Measurements from ENCODE around the gene TMCC2.

The TMCC2 gene

DNA sequence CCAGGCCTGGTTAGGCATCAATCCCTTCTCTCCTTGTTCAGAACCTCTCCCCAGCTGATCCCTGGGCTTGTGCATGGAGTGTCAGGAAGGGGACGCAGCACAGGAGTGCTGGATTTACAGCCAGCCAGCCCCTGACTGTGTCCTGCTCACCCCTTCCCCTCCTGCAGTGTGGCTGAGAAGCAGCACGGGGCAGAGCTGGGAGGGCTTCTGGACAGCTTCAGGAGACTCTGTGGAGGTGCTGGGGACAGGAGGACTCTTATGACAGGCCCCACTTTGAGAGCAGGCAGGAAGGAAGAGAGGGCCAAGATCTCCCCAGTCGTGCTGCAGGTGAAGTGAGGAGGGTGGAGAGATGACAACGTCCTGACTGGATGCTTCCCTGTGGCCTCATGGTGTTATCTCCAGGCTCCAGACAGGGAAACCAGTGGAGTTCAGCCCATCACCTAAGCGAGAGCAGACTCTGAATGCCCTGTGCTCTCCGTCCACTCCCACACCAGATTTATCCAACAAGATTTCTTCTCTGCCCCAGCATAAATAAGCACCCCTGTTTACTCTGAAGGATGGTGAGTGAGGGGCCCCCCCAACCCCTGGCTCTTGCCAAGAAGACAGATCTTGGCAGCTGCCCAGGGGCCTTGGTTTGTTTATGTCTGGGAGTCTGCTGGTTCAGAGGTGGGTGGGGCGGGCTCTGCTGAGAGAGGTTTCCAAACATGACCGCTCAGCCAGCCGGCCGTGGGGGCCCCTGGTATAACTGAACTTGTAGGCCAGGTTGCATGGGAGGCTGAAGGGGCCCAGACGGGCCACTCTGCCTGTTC, 21.3 kb downstream of the TMCC2 start:
- Histone ChIP-seq H3K4me3 (ENCODE audit: low read length) (peak overlapping the region; percentile 5), H3K36me3 (ENCODE audit: control insufficient read depth, insufficient read depth, low read length) (no peaks in the 10 kb centered on the region), H3K27ac (ENCODE audit: low read depth, low read length) (peak overlapping the region; percentile 29), H3K4me1 (ENCODE audit: control insufficient read depth, insufficient read depth, low read length) (peaks cover 35% of the 10 kb centered on the region), H3K9ac (ENCODE audit: low read length) (no peak overlapping the region), H3K27me3 (ENCODE audit: control insufficient read depth, insufficient read depth, low read length) (no peaks in the 10 kb centered on the region)

DNA sequence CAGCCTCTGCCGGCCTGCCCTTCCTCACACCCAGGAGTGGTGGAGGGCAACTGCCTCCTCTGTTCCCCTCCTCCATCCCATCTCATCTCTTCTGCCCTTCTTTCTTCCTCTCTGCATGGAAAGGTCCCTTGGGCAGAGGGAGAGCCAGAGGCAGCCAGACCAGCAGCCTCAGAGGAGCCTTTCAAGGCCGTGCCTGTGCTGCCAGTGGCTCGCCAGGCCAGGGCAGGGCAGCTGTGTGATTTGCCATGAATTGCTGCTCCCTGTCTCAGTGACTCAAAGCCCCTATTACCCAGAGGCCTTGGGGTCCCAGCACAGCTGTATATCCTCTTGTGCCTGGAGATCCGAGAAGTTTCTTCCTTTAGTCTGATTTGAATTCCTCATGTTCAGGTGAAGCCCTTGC, 21.9 kb downstream of the TMCC2 start:
- no peak overlapping the region for H3K27ac ChIP-seq (ENCODE audit: low read depth, low read length)

DNA sequence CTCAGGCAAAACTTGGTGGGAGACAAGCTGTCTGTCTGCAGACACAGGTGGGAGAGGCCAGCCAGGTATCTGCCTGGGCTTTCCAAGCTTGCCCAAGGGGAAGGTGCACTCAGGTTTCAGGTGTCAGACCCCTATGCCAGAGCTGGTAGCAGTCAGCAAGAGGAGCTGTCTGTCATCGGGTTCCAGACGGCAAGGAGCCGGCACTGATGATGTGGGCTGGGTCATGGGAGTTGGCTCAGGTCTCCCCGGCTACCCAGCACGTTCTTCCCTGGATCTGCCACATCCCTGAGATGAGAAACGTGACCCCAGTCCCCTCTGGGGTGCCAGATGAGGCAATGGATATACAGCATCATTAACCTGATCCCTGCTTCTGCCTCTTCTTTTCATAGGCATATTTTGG, 23.0 kb downstream of the TMCC2 start:
- Histone ChIP-seq H3K9ac (ENCODE audit: low read length) (no peak overlapping the region), H3K4me3 (ENCODE audit: low read length) (no peak overlapping the region), H3K27me3 (ENCODE audit: control insufficient read depth, insufficient read depth, low read length) (no peaks in the 10 kb centered on the region), H3K27ac (ENCODE audit: low read depth, low read length) (no peak overlapping the region), H3K4me1 (ENCODE audit: control insufficient read depth, insufficient read depth, low read length) (peaks cover 35% of the 10 kb centered on the region), H3K36me3 (ENCODE audit: control insufficient read depth, insufficient read depth, low read length) (no peaks in the 10 kb centered on the region)

More for the DNA sequence above, 21.9 kb downstream of the TMCC2 start:
- Histone ChIP-seq H3K4me1 (ENCODE audit: control insufficient read depth, insufficient read depth, low read length) (peaks cover 35% of the 10 kb centered on the region), H3K27me3 (ENCODE audit: control insufficient read depth, insufficient read depth, low read length) (no peaks in the 10 kb centered on the region), H3K36me3 (ENCODE audit: control insufficient read depth, insufficient read depth, low read length) (no peaks in the 10 kb centered on the region), H3K4me3 (ENCODE audit: low read length) (peak overlapping the region; percentile 5), H3K9ac (ENCODE audit: low read length) (no peak overlapping the region)

DNA sequence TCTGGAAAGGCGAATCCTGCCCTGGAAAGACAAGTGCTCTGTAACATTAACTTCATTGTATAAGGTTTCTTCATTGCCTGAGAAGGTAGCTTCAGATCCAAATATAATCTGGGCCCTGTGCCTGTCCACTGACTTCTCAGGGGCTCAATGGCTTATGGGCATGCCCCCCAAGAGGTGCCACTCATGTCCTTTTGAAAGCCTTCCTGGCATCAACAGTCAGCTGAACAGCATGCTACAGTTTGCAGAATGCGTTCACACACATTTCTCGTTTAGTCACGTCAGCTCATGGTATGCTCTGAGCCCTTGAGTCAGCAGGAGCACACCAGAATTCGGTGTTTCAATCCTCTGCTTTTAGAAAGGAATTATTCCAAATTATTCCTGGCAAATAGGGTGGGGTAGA, 23.8 kb downstream of the TMCC2 start:
- peaks cover 38% of the 10 kb centered on the region for H3K4me1 ChIP-seq (ENCODE audit: control insufficient read depth, insufficient read depth, low read length)
- no peak overlapping the region for H3K9ac ChIP-seq (ENCODE audit: low read length)
- no peak overlapping the region for H3K4me3 ChIP-seq (ENCODE audit: low read length)
- H3K27me3 ChIP-seq (ENCODE audit: control insufficient read depth, insufficient read depth, low read length) = no peaks in the 10 kb centered on the region
- no peak overlapping the region for H3K27ac ChIP-seq (ENCODE audit: low read depth, low read length)
- H3K36me3 ChIP-seq (ENCODE audit: control insufficient read depth, insufficient read depth, low read length) = no peaks in the 10 kb centered on the region

DNA sequence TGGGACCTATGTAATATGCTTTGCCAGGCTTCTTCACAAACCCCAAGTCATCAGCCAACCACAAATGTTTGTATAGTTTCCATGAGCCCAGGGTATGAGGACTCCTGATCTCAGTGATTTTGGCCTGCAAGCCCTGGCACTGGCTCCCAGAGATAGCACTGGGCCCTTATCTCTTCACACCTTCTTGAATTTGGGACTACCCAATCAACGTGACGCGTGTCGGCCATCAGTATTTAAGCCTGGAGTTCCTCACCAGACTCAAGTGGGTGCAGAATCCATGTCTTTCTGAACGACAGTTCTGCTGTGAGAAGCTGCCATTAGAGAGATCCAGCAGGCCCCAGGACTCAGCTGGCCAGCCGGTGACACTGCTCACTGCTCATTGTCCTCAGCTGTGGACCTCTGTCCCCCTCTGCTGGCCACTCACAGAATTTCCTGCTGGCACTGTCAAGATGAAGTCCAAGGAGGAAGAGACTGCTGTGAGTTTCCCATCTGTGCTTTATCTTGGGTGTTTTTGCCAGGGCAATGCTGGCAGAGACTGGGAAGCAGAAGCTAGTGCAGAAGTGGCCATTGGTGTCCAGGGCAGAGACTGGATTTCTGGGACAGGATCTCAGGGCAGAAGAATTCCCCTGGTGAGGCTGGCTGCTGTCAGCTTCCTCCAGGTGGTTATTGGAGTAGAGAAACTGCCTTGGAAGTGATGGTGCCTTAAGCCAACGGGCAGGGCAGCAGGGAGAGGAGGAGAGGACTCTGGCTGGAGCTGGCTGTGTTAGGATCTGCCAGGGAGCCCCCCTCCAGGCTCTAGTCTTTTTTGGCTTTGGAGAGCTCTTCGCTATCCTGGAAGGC, 28.4 kb downstream of the TMCC2 start:
- Histone ChIP-seq H3K36me3 (ENCODE audit: control insufficient read depth, insufficient read depth, low read length) (no peaks in the 10 kb centered on the region), H3K4me3 (ENCODE audit: low read length) (no peak overlapping the region), H3K4me1 (ENCODE audit: control insufficient read depth, insufficient read depth, low read length) (peaks cover 7% of the 10 kb centered on the region), H3K27me3 (ENCODE audit: control insufficient read depth, insufficient read depth, low read length) (no peaks in the 10 kb centered on the region), H3K9ac (ENCODE audit: low read length) (no peak overlapping the region), H3K27ac (ENCODE audit: low read depth, low read length) (peak overlapping the region; percentile 1)

DNA sequence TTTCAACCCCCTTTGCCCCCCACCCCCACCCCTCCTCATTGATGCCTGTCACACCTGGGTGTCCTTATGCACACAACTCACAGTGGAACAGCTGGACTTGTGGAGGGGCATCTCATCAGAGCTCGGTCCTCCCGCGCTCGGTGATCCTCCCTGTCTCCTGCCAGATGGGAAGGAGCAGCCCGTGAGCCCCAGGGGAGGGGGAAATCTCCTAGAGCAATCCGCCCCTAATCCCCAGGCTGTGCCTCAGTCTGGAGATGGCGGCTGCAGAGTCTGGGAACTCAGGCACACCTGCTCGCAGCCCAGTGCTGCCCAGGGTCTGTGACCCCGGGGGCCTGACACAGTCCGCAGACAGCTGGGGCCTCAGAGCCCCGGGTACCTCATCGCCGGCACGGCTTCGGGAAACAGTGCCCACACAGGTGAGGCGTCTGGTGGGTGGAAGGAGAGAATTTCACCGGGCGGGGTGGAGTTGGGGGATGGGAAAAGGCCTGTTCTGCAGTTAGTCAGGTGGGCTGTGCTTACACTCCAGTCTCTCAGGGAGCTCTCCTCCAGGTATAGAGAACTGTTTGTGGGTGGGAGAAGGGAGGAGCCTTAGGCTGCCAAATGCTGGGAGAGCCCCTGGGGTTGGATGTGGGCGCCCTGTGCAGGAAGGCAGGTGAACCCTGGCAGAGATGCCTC, 29.3 kb downstream of the TMCC2 start:
- H3K9ac ChIP-seq (ENCODE audit: low read length) = no peak overlapping the region
- H3K36me3 ChIP-seq (ENCODE audit: control insufficient read depth, insufficient read depth, low read length) = no peaks in the 10 kb centered on the region
- no peak overlapping the region for H3K27ac ChIP-seq (ENCODE audit: low read depth, low read length)
- H3K27me3 ChIP-seq (ENCODE audit: control insufficient read depth, insufficient read depth, low read length) = no peaks in the 10 kb centered on the region
- H3K4me3 ChIP-seq (ENCODE audit: low read length) = no peak overlapping the region
- H3K4me1 ChIP-seq (ENCODE audit: control insufficient read depth, insufficient read depth, low read length) = peaks cover 8% of the 10 kb centered on the region

DNA sequence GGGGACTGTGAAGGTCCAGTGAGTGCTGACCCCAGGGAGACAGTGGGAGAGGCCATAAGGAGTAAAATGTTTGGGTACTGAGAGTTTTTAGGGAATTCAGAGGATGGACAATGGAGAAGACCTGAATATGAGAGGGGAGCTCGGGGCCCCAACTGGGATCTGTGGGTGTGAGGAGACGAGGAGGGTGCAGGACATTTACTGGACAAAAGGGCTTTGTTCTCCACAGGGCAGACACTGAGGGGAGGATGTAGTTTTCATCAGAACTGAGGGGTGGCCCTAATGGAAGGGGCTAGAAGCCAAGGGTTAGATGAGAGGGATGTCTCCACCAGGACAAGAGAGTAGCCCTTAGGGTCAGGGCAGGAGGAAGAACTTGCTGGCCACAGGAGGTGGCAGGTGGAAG, 30.0 kb downstream of the TMCC2 start:
- no peak overlapping the region for H3K27ac ChIP-seq (ENCODE audit: low read depth, low read length)
- H3K27me3 ChIP-seq (ENCODE audit: control insufficient read depth, insufficient read depth, low read length) = no peaks in the 10 kb centered on the region
- no peak overlapping the region for H3K9ac ChIP-seq (ENCODE audit: low read length)
- no peak overlapping the region for H3K4me3 ChIP-seq (ENCODE audit: low read length)
- H3K36me3 ChIP-seq (ENCODE audit: control insufficient read depth, insufficient read depth, low read length) = no peaks in the 10 kb centered on the region
- H3K4me1 ChIP-seq (ENCODE audit: control insufficient read depth, insufficient read depth, low read length) = peaks cover 8% of the 10 kb centered on the region

DNA sequence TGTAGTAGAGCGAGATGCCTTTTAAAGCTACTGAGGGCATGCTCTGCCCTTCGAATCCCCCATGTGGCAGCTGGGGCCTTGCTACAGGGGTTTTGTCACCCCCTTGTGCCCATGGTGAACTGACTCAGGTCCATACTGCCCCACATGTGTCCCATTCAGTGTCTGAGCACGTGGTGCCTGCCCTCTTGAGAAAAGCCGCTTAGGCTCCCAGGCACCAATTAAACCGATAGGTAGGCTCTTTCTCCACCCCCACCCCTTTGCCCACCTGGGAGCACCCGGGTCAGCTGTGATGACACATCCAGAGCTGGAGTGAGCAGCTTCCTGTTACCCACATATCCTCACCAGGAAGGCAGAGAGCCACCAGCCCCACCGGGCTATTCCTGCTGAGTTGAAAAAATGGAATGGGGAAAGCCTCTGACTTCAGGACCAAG, 30.5 kb downstream of the TMCC2 start:
- Histone ChIP-seq H3K27me3 (ENCODE audit: control insufficient read depth, insufficient read depth, low read length) (no peaks in the 10 kb centered on the region), H3K27ac (ENCODE audit: low read depth, low read length) (no peak overlapping the region), H3K4me3 (ENCODE audit: low read length) (no peak overlapping the region), H3K36me3 (ENCODE audit: control insufficient read depth, insufficient read depth, low read length) (no peaks in the 10 kb centered on the region), H3K4me1 (ENCODE audit: control insufficient read depth, insufficient read depth, low read length) (peaks cover 8% of the 10 kb centered on the region), H3K9ac (ENCODE audit: low read length) (no peak overlapping the region)

DNA sequence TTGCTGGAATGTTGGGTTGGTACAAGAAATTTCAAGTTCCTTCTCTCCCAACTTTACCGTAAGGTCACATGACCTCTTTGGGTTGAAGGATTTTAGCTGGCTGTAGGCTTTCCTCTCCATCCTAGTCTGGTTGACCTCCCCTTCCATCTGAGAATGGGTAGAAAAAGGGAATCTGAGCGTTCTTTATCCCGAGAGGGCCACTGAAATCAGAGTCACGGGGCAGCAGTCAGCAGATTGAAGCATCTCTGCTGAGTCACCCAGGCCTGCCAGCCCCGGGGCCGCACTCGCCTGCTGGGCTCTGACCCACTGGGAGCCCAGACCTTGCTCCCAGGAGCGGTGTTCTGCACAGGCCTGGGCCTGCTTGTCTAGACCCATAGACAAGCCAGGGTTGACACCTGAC, 31.0 kb downstream of the TMCC2 start:
- H3K4me1 ChIP-seq (ENCODE audit: control insufficient read depth, insufficient read depth, low read length) = peaks cover 8% of the 10 kb centered on the region
- no peak overlapping the region for H3K4me3 ChIP-seq (ENCODE audit: low read length)
- H3K27me3 ChIP-seq (ENCODE audit: control insufficient read depth, insufficient read depth, low read length) = no peaks in the 10 kb centered on the region
- H3K27ac ChIP-seq (ENCODE audit: low read depth, low read length) = no peak overlapping the region
- H3K36me3 ChIP-seq (ENCODE audit: control insufficient read depth, insufficient read depth, low read length) = no peaks in the 10 kb centered on the region
- no peak overlapping the region for H3K9ac ChIP-seq (ENCODE audit: low read length)

DNA sequence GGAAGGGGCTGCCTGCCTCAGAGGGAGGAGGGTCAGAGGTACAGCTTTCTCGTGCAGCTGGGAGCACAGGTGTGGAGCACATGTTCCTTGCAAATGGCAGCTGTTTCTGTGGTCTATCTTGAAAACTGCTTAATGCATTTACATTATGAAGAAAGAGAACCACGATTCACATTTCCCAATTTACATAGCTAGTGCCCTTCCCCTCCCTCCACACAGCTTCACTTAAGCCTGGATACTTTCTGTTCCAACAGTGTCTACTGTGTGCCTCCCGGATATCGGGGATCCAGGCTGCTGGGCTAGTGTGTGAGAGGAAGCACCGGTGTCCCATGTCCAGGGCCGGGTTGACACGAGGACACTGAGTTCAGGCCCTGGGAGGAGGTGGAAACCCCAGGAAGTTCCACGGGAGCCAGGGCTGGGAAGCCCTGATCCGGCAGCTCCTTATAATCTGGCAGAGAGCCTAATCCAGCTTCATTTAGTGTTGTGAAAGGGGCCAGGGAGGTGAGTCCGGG, 31.6 kb downstream of the TMCC2 start:
- no peak overlapping the region for H3K4me3 ChIP-seq (ENCODE audit: low read length)
- peaks cover 8% of the 10 kb centered on the region for H3K4me1 ChIP-seq (ENCODE audit: control insufficient read depth, insufficient read depth, low read length)
- H3K27me3 ChIP-seq (ENCODE audit: control insufficient read depth, insufficient read depth, low read length) = no peaks in the 10 kb centered on the region
- no peak overlapping the region for H3K9ac ChIP-seq (ENCODE audit: low read length)
- H3K36me3 ChIP-seq (ENCODE audit: control insufficient read depth, insufficient read depth, low read length) = no peaks in the 10 kb centered on the region
- no peak overlapping the region for H3K27ac ChIP-seq (ENCODE audit: low read depth, low read length)

DNA sequence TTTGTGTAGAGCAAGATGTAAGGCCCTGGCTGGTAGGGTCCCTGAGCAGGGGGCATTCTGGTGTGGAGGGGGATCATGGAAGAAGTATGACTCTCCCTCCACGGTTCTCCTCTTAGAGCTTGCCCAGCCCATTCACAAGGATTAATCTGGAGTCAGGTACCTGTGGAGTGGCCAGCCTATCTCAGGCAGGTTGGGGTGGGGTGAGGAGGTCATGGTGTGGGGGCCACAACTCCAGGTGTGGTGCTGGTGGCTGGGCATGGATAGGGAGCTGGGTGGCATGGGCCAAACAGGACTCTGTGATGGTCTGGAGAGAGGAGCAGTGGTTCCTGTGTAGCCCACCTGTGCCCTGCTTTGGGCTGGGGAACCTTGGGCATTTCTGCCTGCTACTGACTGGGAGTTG, 32.3 kb downstream of the TMCC2 start:
- H3K36me3 ChIP-seq (ENCODE audit: control insufficient read depth, insufficient read depth, low read length) = no peaks in the 10 kb centered on the region
- no peak overlapping the region for H3K9ac ChIP-seq (ENCODE audit: low read length)
- H3K4me1 ChIP-seq (ENCODE audit: control insufficient read depth, insufficient read depth, low read length) = peaks cover 8% of the 10 kb centered on the region
- H3K4me3 ChIP-seq (ENCODE audit: low read length) = no peak overlapping the region
- H3K27ac ChIP-seq (ENCODE audit: low read depth, low read length) = no peak overlapping the region
- no peaks in the 10 kb centered on the region for H3K27me3 ChIP-seq (ENCODE audit: control insufficient read depth, insufficient read depth, low read length)
